ENCODE results near the gene SSBP4. TPM values are rescaled to one million over a fixed set of nuclear protein-coding genes. Genes with fewer than 3 reads are reported as not detected.

Gene SSBP4
- total and polyA plus RNA-seq, 2 experiments from 2014 or later = 44.4 to 52.0 TPM

DNA sequence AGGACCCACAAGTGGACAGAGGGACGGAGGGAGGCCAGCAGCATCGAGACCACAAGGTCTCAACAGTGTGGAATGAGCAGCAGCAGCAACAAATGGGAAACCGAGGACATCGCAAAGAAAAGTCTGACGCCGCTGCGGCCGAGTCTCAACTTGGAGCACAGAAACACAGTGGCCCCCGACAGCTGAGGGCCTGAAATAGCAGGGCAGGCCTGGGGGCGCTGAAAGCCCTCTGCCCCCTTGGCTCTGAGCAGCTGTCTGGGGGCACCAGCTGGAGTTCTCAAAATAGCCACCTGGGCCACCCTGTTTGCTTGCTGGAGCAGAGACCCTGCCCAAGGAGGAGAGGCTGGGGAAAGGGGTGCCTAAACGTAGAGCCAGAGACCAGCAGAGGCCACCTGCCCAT lies 24.6 kb downstream of the SSBP4 start:
- Histone ChIP-seq H2AFZ (no peak overlapping the region), H3K9me2 (ENCODE audit: insufficient read depth) (no peaks in the 10 kb centered on the region), H3K4me3 (no peak overlapping the region), H3K4me1 (ENCODE audit: insufficient read depth) (peaks cover 11% of the 10 kb centered on the region), H3K4me2 (no peak overlapping the region), H3F3A (replicated peaks; ENCODE audit: low read depth) (peaks cover 14% of the 10 kb centered on the region; the same call in 1 of the 2 replicates), H3K36me3 (ENCODE audit: insufficient read depth) (no peaks in the 10 kb centered on the region), H3K27ac (ENCODE audit: low read depth) (no peak overlapping the region), H3K27me3 (ENCODE audit: insufficient read depth) (no peaks in the 10 kb centered on the region), H3K79me2 (replicated peaks; ENCODE audit: insufficient read depth) (no peaks in the 10 kb centered on the region), H4K20me1 (replicated peaks; ENCODE audit: insufficient read depth) (no peaks in the 10 kb centered on the region; the same call in none of the 2 replicates)
- DNase-seq (ENCODE audit: low spot score) (no peak), ATAC-seq (no peak)
- Mint-ChIP-seq H3K4me3 (no peak overlapping the region), H3K27ac (no peak overlapping the region), H3K36me3 (ENCODE audit: low read depth) (peaks cover 9% of the 10 kb centered on the region), H3K9me3 (peaks cover 4% of the 10 kb centered on the region), H3K4me1 (peaks cover 15% of the 10 kb centered on the region), H3K27me3 (ENCODE audit: insufficient read depth, low read depth, poor library complexity) (peaks cover 17% of the 10 kb centered on the region)
- TF ChIP-seq NANOG (IDR thresholded peaks at IDR 0.05; ENCODE audit: borderline replicate concordance) (no peak), ZNF331 (CRISPR knock-in tag; IDR thresholded peaks at IDR 0.05; ENCODE audit: low read depth) (no peak), POLR2AphosphoS5 (IDR thresholded peaks at IDR 0.05; ENCODE audit: low read depth) (no peak), CREB1 (CRISPR knock-in tag; IDR thresholded peaks at IDR 0.05; ENCODE audit: low read depth) (no peak), STAT1 (IDR thresholded peaks at IDR 0.05; ENCODE audit: unreplicated experiment) (no peak), ZNF114 (CRISPR knock-in tag; IDR thresholded peaks at IDR 0.05) (no peak), EZH2phosphoT487 (IDR thresholded peaks at IDR 0.05; ENCODE audit: unreplicated experiment) (no peak), EZH2 (IDR thresholded peaks at IDR 0.05; ENCODE audit: low read depth, unreplicated experiment) (no peak), JUNB (IDR thresholded peaks at IDR 0.05; ENCODE audit: unreplicated experiment) (no peak)
- TF ChIP-seq, protein P1, sequence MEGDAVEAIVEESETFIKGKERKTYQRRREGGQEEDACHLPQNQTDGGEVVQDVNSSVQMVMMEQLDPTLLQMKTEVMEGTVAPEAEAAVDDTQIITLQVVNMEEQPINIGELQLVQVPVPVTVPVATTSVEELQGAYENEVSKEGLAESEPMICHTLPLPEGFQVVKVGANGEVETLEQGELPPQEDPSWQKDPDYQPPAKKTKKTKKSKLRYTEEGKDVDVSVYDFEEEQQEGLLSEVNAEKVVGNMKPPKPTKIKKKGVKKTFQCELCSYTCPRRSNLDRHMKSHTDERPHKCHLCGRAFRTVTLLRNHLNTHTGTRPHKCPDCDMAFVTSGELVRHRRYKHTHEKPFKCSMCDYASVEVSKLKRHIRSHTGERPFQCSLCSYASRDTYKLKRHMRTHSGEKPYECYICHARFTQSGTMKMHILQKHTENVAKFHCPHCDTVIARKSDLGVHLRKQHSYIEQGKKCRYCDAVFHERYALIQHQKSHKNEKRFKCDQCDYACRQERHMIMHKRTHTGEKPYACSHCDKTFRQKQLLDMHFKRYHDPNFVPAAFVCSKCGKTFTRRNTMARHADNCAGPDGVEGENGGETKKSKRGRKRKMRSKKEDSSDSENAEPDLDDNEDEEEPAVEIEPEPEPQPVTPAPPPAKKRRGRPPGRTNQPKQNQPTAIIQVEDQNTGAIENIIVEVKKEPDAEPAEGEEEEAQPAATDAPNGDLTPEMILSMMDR (conservative IDR thresholded peaks at IDR 0.05; ENCODE audit: low read depth in 2 of 2) = no peak
- TF ChIP-seq, protein P2, sequence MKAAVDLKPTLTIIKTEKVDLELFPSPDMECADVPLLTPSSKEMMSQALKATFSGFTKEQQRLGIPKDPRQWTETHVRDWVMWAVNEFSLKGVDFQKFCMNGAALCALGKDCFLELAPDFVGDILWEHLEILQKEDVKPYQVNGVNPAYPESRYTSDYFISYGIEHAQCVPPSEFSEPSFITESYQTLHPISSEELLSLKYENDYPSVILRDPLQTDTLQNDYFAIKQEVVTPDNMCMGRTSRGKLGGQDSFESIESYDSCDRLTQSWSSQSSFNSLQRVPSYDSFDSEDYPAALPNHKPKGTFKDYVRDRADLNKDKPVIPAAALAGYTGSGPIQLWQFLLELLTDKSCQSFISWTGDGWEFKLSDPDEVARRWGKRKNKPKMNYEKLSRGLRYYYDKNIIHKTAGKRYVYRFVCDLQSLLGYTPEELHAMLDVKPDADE (IDR thresholded peaks at IDR 0.05) = no peak
- TF ChIP-seq, protein P3, sequence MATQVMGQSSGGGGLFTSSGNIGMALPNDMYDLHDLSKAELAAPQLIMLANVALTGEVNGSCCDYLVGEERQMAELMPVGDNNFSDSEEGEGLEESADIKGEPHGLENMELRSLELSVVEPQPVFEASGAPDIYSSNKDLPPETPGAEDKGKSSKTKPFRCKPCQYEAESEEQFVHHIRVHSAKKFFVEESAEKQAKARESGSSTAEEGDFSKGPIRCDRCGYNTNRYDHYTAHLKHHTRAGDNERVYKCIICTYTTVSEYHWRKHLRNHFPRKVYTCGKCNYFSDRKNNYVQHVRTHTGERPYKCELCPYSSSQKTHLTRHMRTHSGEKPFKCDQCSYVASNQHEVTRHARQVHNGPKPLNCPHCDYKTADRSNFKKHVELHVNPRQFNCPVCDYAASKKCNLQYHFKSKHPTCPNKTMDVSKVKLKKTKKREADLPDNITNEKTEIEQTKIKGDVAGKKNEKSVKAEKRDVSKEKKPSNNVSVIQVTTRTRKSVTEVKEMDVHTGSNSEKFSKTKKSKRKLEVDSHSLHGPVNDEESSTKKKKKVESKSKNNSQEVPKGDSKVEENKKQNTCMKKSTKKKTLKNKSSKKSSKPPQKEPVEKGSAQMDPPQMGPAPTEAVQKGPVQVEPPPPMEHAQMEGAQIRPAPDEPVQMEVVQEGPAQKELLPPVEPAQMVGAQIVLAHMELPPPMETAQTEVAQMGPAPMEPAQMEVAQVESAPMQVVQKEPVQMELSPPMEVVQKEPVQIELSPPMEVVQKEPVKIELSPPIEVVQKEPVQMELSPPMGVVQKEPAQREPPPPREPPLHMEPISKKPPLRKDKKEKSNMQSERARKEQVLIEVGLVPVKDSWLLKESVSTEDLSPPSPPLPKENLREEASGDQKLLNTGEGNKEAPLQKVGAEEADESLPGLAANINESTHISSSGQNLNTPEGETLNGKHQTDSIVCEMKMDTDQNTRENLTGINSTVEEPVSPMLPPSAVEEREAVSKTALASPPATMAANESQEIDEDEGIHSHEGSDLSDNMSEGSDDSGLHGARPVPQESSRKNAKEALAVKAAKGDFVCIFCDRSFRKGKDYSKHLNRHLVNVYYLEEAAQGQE (IDR thresholded peaks at IDR 0.05; ENCODE audit: unreplicated experiment) = no peak
- TF ChIP-seq, protein P4, sequence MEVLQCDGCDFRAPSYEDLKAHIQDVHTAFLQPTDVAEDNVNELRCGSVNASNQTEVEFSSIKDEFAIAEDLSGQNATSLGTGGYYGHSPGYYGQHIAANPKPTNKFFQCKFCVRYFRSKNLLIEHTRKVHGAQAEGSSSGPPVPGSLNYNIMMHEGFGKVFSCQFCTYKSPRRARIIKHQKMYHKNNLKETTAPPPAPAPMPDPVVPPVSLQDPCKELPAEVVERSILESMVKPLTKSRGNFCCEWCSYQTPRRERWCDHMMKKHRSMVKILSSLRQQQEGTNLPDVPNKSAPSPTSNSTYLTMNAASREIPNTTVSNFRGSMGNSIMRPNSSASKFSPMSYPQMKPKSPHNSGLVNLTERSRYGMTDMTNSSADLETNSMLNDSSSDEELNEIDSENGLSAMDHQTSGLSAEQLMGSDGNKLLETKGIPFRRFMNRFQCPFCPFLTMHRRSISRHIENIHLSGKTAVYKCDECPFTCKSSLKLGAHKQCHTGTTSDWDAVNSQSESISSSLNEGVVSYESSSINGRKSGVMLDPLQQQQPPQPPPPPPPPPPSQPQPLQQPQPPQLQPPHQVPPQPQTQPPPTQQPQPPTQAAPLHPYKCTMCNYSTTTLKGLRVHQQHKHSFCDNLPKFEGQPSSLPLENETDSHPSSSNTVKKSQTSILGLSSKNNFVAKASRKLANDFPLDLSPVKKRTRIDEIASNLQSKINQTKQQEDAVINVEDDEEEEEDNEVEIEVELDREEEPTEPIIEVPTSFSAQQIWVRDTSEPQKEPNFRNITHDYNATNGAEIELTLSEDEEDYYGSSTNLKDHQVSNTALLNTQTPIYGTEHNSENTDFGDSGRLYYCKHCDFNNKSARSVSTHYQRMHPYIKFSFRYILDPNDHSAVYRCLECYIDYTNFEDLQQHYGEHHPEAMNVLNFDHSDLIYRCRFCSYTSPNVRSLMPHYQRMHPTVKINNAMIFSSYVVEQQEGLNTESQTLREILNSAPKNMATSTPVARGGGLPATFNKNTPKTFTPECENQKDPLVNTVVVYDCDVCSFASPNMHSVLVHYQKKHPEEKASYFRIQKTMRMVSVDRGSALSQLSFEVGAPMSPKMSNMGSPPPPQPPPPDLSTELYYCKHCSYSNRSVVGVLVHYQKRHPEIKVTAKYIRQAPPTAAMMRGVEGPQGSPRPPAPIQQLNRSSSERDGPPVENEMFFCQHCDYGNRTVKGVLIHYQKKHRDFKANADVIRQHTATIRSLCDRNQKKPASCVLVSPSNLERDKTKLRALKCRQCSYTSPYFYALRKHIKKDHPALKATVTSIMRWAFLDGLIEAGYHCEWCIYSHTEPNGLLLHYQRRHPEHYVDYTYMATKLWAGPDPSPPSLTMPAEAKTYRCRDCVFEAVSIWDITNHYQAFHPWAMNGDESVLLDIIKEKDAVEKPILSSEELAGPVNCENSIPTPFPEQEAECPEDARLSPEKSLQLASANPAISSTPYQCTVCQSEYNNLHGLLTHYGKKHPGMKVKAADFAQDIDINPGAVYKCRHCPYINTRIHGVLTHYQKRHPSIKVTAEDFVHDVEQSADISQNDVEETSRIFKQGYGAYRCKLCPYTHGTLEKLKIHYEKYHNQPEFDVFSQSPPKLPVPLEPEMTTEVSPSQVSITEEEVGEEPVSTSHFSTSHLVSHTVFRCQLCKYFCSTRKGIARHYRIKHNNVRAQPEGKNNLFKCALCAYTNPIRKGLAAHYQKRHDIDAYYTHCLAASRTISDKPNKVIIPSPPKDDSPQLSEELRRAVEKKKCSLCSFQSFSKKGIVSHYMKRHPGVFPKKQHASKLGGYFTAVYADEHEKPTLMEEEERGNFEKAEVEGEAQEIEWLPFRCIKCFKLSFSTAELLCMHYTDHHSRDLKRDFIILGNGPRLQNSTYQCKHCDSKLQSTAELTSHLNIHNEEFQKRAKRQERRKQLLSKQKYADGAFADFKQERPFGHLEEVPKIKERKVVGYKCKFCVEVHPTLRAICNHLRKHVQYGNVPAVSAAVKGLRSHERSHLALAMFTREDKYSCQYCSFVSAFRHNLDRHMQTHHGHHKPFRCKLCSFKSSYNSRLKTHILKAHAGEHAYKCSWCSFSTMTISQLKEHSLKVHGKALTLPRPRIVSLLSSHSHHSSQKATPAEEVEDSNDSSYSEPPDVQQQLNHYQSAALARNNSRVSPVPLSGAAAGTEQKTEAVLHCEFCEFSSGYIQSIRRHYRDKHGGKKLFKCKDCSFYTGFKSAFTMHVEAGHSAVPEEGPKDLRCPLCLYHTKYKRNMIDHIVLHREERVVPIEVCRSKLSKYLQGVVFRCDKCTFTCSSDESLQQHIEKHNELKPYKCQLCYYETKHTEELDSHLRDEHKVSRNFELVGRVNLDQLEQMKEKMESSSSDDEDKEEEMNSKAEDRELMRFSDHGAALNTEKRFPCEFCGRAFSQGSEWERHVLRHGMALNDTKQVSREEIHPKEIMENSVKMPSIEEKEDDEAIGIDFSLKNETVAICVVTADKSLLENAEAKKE (CRISPR knock-in tag; IDR thresholded peaks at IDR 0.05) = no peak
